ENCODE measurements around the gene CRBN.

The CRBN gene

DNA sequence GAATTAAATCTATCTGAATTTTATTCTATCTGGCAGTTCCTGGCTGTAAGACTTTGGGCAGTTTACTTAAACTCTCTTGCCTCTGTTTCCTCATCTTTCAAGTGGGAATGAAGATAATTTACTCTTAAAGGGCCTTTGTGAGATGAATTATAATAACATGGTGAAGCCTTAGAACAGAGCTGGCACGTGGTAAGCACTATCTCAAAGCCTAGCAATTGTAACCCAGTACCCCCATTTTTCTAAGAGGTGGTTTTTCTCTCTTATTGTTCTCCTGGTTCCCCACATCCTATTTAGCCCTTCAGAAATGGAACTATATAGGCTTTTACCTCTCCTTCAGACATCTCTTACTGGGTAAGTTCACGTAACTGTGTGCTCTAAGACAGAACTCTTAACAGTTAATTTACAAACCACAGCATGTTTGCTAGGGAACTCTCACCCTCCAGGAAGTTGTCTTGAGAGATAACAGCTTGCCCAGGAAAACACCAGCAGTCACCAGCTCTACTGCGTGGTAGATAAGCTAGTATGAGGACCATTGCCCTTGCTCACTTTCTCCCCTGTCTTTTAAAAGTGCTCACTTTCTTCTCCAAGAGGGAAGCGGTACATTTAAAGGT, 12.3 kb upstream of the CRBN start:
- TF ChIP-seq, protein P1, sequence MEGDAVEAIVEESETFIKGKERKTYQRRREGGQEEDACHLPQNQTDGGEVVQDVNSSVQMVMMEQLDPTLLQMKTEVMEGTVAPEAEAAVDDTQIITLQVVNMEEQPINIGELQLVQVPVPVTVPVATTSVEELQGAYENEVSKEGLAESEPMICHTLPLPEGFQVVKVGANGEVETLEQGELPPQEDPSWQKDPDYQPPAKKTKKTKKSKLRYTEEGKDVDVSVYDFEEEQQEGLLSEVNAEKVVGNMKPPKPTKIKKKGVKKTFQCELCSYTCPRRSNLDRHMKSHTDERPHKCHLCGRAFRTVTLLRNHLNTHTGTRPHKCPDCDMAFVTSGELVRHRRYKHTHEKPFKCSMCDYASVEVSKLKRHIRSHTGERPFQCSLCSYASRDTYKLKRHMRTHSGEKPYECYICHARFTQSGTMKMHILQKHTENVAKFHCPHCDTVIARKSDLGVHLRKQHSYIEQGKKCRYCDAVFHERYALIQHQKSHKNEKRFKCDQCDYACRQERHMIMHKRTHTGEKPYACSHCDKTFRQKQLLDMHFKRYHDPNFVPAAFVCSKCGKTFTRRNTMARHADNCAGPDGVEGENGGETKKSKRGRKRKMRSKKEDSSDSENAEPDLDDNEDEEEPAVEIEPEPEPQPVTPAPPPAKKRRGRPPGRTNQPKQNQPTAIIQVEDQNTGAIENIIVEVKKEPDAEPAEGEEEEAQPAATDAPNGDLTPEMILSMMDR (IDR thresholded peaks at IDR 0.05; ENCODE audit: low read depth, low read length, missing control alignments): no peak
- no peak overlapping the region for H3K4me3 ChIP-seq (ENCODE audit: low read depth, low read length)
- DNase-seq (ENCODE audit: low read depth): no peak

DNA sequence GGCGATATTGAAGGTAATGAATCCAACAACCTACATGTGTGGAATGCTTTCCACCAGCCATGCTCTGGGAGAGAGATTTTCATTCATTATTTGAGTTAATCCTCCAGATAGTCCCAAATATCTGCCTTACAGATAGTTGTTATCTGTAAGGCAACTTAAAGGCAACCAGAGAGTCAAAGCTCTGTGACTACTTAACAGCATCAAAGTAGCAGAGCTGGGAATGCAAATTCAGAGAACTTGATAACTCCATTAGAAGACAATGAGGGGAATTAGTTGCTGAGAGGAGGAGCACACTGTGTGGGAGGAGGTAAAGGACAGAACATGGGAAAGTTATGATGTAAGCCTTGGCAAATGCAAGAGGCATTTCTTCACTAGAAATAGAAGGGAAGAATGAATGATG, 10.5 kb upstream of the CRBN start:
- H3K4me3 ChIP-seq (ENCODE audit: low read depth, low read length): no peak overlapping the region
- DNase-seq (ENCODE audit: low read depth): no peak
- TF ChIP-seq, protein P1 (IDR thresholded peaks at IDR 0.05; ENCODE audit: low read depth, low read length, missing control alignments): no peak

DNA sequence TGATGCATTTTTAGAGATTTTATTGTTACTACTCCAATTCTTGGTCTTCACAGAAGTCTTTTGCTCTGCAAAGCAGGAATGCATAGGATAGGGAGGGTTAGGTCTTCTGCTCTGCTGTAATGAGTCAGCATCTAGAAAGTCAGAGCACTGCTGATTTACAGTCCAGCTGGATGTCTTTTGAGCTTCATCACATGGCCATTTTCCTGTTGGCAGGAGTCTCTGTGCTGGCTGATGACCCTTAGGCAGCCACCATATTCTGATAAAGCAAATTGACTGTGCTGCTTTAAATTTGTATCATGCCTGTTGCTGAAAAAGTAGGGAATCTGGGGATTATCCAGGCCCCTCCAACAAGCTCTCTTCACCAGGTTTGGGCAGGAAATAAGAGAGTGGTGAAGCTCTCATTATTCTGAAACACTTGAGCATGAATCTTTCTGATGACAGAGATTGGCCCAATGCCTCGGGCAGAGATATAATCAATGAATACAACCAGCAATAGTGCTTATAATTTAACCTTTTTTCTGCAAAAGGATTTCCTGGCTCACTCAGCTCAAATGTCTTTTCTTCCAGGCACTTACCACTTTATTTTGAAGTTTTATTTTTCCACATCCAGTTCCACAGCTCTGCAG, 9.7 kb upstream of the CRBN start:
- DNase-seq (ENCODE audit: low read depth): no peak
- H3K4me3 ChIP-seq (ENCODE audit: low read depth, low read length): no peak overlapping the region
- TF ChIP-seq, protein P1 (IDR thresholded peaks at IDR 0.05; ENCODE audit: low read depth, low read length, missing control alignments): no peak

DNA sequence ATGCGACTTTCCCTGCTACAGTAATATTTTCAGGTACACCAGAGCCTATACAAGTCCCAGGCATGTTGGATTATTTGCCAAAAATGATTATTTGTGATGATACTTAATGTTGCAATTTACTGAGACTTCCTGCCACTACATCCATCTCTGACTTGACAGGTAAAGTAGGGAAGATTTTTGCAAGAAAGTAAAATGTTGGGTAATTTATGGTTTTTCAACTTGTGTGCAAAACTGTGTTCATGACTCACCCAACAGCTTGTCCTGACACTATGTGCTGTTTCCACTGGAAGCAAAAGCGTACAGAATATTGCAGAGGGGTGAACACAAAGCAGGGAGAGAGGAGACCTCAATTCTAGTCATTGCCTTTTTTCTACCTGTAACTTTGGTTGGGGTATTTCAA, 5.4 kb upstream of the CRBN start:
- H3K4me3 ChIP-seq (ENCODE audit: low read depth, low read length): no peak overlapping the region
- DNase-seq (ENCODE audit: low read depth): no peak
- TF ChIP-seq, protein P1 (IDR thresholded peaks at IDR 0.05; ENCODE audit: low read depth, low read length, missing control alignments): no peak

DNA sequence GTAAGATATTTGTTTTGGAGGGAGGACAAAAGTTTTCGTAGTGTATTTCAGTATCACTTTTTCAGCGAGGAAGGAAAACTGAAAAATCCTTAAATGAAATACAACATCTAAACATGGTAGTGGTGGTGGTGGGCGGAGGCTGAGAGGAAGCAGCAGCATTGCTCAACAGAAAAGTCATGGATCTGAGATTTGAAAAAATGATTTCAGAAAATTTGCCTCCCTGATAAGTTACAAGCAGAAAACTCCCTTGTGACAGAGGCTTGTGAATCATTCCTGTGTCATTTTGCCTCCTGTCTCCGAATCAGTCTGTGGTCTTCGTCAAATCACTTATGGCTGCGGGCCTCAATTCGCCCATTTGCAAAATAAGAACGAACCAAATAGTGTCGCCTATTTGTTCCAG, 965 bp upstream of the CRBN start:
- TF ChIP-seq, protein P1 (IDR thresholded peaks at IDR 0.05; ENCODE audit: low read depth, low read length, missing control alignments): no peak
- DNase-seq (ENCODE audit: low read depth): no peak

DNA sequence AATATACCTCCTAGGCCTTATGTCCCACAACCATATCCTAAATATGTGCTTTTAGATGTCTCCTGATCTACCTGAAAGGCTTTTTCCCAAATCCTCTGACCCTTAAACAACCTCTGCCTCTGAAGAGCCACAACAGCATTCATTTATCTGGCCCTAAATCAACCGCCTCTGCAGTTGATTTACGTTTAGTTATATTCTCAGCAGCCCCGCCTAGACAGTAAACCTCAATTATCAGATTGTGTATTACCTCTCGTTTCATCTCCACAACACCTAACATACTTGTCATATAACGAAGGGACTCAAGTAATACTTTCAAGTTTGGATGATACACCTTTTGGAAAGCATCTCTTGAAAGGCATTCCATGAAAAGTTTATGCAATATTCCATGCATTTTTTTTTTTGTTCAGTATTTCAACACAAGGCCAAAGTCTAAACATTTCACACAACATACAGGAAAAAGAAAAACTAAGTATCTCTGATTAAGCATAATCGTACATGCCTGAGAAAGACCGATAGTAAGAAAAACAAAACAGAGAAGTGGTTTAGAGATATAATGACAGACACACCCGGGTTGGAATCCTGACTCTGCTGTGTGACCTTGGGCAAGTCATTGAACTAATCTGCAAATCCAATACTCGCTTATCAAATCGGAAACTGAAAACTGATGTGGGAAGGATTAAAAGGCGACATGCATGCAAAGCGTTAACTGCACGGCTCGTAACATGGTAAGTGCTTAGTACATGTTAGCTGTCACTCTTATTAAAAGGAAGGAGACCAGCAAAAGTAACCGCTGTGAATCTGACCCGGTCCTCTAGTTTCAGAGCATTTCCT, 778 bp downstream of the CRBN start:
- TF ChIP-seq, protein P1 (IDR thresholded peaks at IDR 0.05; ENCODE audit: low read depth, low read length, missing control alignments): no peak
- no peak for DNase-seq (ENCODE audit: low read depth)
- peak overlapping the region; percentile 84 for H3K4me3 ChIP-seq (ENCODE audit: low read depth, low read length)

More for the DNA sequence above, 965 bp upstream of the CRBN start:
- no peak overlapping the region for H3K4me3 ChIP-seq (ENCODE audit: low read depth, low read length)
